A549 (cell line): ENCODE data around the gene ARHGDIA.
"Not testable (repeated sequence)": the region's sequence is repeated elsewhere in the genome, so short reads cannot be mapped to it uniquely, and the experiment has no call there.

Source experiments
- BCL3 ChIP-seq: fragments of >200 bp; sonication (Bioruptor Twin); formaldehyde crosslinking; IDR thresholded peaks from 3 replicates; pipeline ENCODE4 v1.6.1; 2016
- CBX8 ChIP-seq: fragments of 200-600 bp; sonication (generic); IDR thresholded peaks from 2 replicates; pipeline ENCODE4 v1.6.1; 2016
- CEBPB ChIP-seq, 2 experiments: fragments of >200 bp in 1 of 2; sonication (Bioruptor Twin) in 1 of 2; formaldehyde crosslinking in 1 of 2; IDR thresholded peaks; 2 replicates each; pipeline ENCODE4 v1.6.1; 2012 to 2016
- CTCF ChIP-seq: fragments of >200 bp; sonication (Bioruptor Twin); formaldehyde crosslinking; IDR thresholded peaks from 3 replicates; pipeline ENCODE4 v1.5.1; 2016
- ELK1 ChIP-seq: fragments of 150-350 bp; IDR thresholded peaks from 2 replicates; pipeline ENCODE4 v1.6.1; 2014; ENCODE audit warnings: low read depth, mild to moderate bottlenecking, low read length
- EP300 ChIP-seq, 2 experiments: fragments of >200 bp; sonication (Bioruptor Twin); formaldehyde crosslinking; IDR thresholded peaks; 2 replicates in 1 of 2; 3 replicates in 1 of 2; pipeline ENCODE4 v1.6.1; 2016 to 2017
- JUN ChIP-seq, 2 experiments: fragments of >200 bp; sonication (Bioruptor Twin); formaldehyde crosslinking; IDR thresholded peaks; 2 replicates in 1 of 2; 3 replicates in 1 of 2; pipeline ENCODE4 v1.6.1; 2016 to 2017
- KDM1A ChIP-seq: fragments of 200-600 bp; sonication (generic); IDR thresholded peaks from 2 replicates; pipeline ENCODE4 v1.6.1; 2016; ENCODE audit warnings: low read depth, mild to moderate bottlenecking
- POLR2A ChIP-seq: IDR thresholded peaks from 2 replicates; pipeline ENCODE4 v1.6.1; 2012; ENCODE audit warnings: mild to moderate bottlenecking, low read length
- POLR2AphosphoS2 ChIP-seq: conservative IDR thresholded peaks from 2 replicates; pipeline ENCODE4 v1.6.1; 2012; ENCODE audit warnings: low read length, improper control_type of control experiment, inconsistent platforms
- RAD21 ChIP-seq, 2 experiments: fragments of >200 bp in 1 of 2; sonication (Bioruptor Twin) in 1 of 2; formaldehyde crosslinking in 1 of 2; IDR thresholded peaks in 1 of 2; conservative IDR thresholded peaks in 1 of 2; 2 replicates in 1 of 2; 3 replicates in 1 of 2; pipeline ENCODE4 v1.6.1; 2012 to 2018; ENCODE audit warnings: inconsistent platforms in 1 of 2
- REST ChIP-seq: fragments of 200-600 bp; sonication (generic); IDR thresholded peaks from 2 replicates; pipeline ENCODE4 v1.6.1; 2016; ENCODE audit warnings: antibody characterized with exemption, mild to moderate bottlenecking, moderate library complexity

- not testable (repeated sequence) for TF ChIP-seq CBX8; CTCF; POLR2AphosphoS2; CEBPB (IDR thresholded peaks at IDR 0.05); ELK1; KDM1A; POLR2A; RAD21 (conservative IDR thresholded peaks at IDR 0.05 in 1 of 2, IDR thresholded peaks at IDR 0.05 in 1 of 2); BCL3; JUN (IDR thresholded peaks at IDR 0.05); EP300 (IDR thresholded peaks at IDR 0.05); REST
These were observed 31.1 kb downstream of the ARHGDIA start for GRCh38 chr17:81840059-81840458.
